Liver (tissue), 9 donors: ENCODE data around the gene PDP2. TPM values are rescaled to one million over a fixed set of nuclear protein-coding genes. Genes with fewer than 3 reads are reported as not detected.

ENCODE experiments used
- DNase-seq: peaks from one replicate; pipeline ENCODE4 v3.0.0-alpha.2; 2017; ENCODE audit warnings: low spot score
- H3K27ac ChIP-seq, 2 donors: one replicate each; pipeline ENCODE4 v1.7.0; 2013; ENCODE audit warnings: inconsistent platforms in 2 of 2, low read length in 2 of 2, control low read depth in 1 of 2, low read depth in 1 of 2, mild to moderate bottlenecking in 1 of 2
- H3K27me3 ChIP-seq, 4 donors: one replicate each; pipeline versions ENCODE4 v1.6.1 to v1.7.0; 2013; ENCODE audit warnings: low read length in 3 of 4, inconsistent platforms in 1 of 4, mild to moderate bottlenecking in 1 of 4, moderate library complexity in 1 of 4; ENCODE audit not compliant: control insufficient read depth in 4 of 4, insufficient read depth in 4 of 4
- H3K36me3 ChIP-seq, 4 donors: one replicate each; pipeline versions ENCODE4 v1.6.1 to v1.7.0; 2013; ENCODE audit warnings: low read length in 3 of 4, mild to moderate bottlenecking in 3 of 4, low read depth in 1 of 4, moderate library complexity in 1 of 4; ENCODE audit not compliant: control insufficient read depth in 4 of 4, insufficient read depth in 3 of 4
- H3K4me1 ChIP-seq, 4 donors: one replicate each; pipeline versions ENCODE4 v1.6.1 to v1.7.0; 2013; ENCODE audit warnings: low read length in 3 of 4, mild to moderate bottlenecking in 3 of 4, moderate library complexity in 1 of 4; ENCODE audit not compliant: control insufficient read depth in 4 of 4, insufficient read depth in 4 of 4
- H3K4me3 ChIP-seq, 3 donors: one replicate each; pipeline versions ENCODE4 v1.6.1 to v1.7.0; 2013; ENCODE audit warnings: low read length in 3 of 3, control low read depth in 1 of 3, low read depth in 1 of 3, mild to moderate bottlenecking in 1 of 3
- H3K9ac ChIP-seq, 2 donors: one replicate each; pipeline ENCODE4 v1.7.0; 2013; ENCODE audit warnings: low read length in 2 of 2, mild to moderate bottlenecking in 2 of 2, moderate library complexity in 2 of 2, control low read depth in 1 of 2, low read depth in 1 of 2
- H3K9me3 ChIP-seq, 4 donors: one replicate each; pipeline versions ENCODE4 v1.6.1 to v1.7.0; 2013; ENCODE audit warnings: low read length in 3 of 4; ENCODE audit not compliant: control insufficient read depth in 4 of 4
- EGR1 ChIP-seq, 2 donors: IDR thresholded peaks; 2 replicates each; pipeline ENCODE4 v1.6.1; 2016 to 2018; ENCODE audit warnings: antibody characterized with exemption in 2 of 2, low read depth in 2 of 2
- FOXA1 ChIP-seq: IDR thresholded peaks from 2 replicates; pipeline ENCODE4 v1.6.1; 2016; ENCODE audit warnings: antibody characterized with exemption
- FOXA2 ChIP-seq: IDR thresholded peaks from 2 replicates; pipeline ENCODE4 v1.6.1; 2016; ENCODE audit warnings: antibody characterized with exemption
- GABPA ChIP-seq, 2 donors: IDR thresholded peaks in 1 of 2; conservative IDR thresholded peaks in 1 of 2; 2 replicates each; pipeline ENCODE4 v1.6.1; 2016; ENCODE audit warnings: antibody characterized with exemption in 2 of 2, mild to moderate bottlenecking in 1 of 2, moderate library complexity in 1 of 2
- HNF4A ChIP-seq, 2 donors: conservative IDR thresholded peaks; 2 replicates each; pipeline ENCODE4 v1.6.1; 2016; ENCODE audit warnings: antibody characterized with exemption in 2 of 2, mild to moderate bottlenecking in 2 of 2
- HNF4G ChIP-seq: IDR thresholded peaks from 2 replicates; pipeline ENCODE4 v1.6.1; 2016; ENCODE audit warnings: antibody characterized with exemption
- JUND ChIP-seq, 2 donors: IDR thresholded peaks; 2 replicates each; pipeline ENCODE4 v1.6.1; 2016; ENCODE audit warnings: antibody characterized with exemption in 2 of 2
- NR2F2 ChIP-seq: IDR thresholded peaks from 2 replicates; pipeline ENCODE4 v1.6.1; 2016; ENCODE audit warnings: antibody characterized with exemption
- RAD21 ChIP-seq, 2 donors: IDR thresholded peaks; 2 replicates each; pipeline ENCODE4 v1.6.1; 2016; ENCODE audit warnings: antibody characterized with exemption in 2 of 2, mild to moderate bottlenecking in 2 of 2
- RXRA ChIP-seq, 2 donors: IDR thresholded peaks; 2 replicates each; pipeline ENCODE4 v1.6.1; 2017 to 2018; ENCODE audit warnings: antibody characterized with exemption in 2 of 2, mild to moderate bottlenecking in 1 of 2
- SP1 ChIP-seq: IDR thresholded peaks from 2 replicates; pipeline ENCODE4 v1.6.1; 2018; ENCODE audit warnings: antibody characterized with exemption, mild to moderate bottlenecking
- TAF1 ChIP-seq: conservative IDR thresholded peaks from 2 replicates; pipeline ENCODE4 v1.6.1; 2016; ENCODE audit warnings: antibody characterized with exemption, mild to moderate bottlenecking
- YY1 ChIP-seq: IDR thresholded peaks from 2 replicates; pipeline ENCODE4 v1.6.1; 2016; ENCODE audit warnings: antibody characterized with exemption, mild to moderate bottlenecking
- WGBS: extraction: QIAGEN DNeasy Blood & Tissue Kit; methylation state at CpG from one replicate; pipeline ENCODE4 v1.1.7; 2013; 5-methylcytosine and 5-hydroxymethylcytosine counted together
- polyA plus RNA-seq, 2 donors: library from polyadenylated mRNA; stranded (reverse) in 1 of 2; unstranded in 1 of 2; fragments of 200-250 nt in 1 of 2; fragments of >200 nt in 1 of 2; fragmentation: Nextera tagmentation in 1 of 2; extraction: Ambion mirVana in 1 of 2; gene quantifications; one replicate each; pipeline versions ENCODE4 v1.2.1 to v1.2.3, GENCODE V29; 2013 to 2015
- total RNA-seq, 2 donors: library from RNA; depleted of rRNA; stranded (reverse); fragments of >200 nt; gene quantifications; one replicate each; pipeline ENCODE4 v1.2.3, GENCODE V29; 2014
- TF ChIP-seq, protein P1 (sequence below): IDR thresholded peaks from 2 replicates; pipeline ENCODE4 v1.6.1; 2016; ENCODE audit warnings: antibody characterized with exemption
- TF ChIP-seq, protein P2 (sequence below): IDR thresholded peaks from 2 replicates; pipeline ENCODE4 v1.6.1; 2016; ENCODE audit warnings: antibody characterized with exemption
- TF ChIP-seq, protein P3 (sequence below): IDR thresholded peaks from 2 replicates; pipeline ENCODE4 v1.6.1; 2016; ENCODE audit warnings: antibody characterized with exemption
- TF ChIP-seq, protein P4 (sequence below): IDR thresholded peaks from 2 replicates; pipeline ENCODE4 v1.6.1; 2016; ENCODE audit warnings: antibody characterized with exemption, mild to moderate bottlenecking
- donor health status: healthy.
- donor health status: healthy.
- donor health status: healthy.
- donor health status: healthy.
- donor health status: healthy.

Gene PDP2
- total and polyA plus RNA-seq, 4 donors, result 2.3 to 9.4 (median 6.1) TPM

DNA sequence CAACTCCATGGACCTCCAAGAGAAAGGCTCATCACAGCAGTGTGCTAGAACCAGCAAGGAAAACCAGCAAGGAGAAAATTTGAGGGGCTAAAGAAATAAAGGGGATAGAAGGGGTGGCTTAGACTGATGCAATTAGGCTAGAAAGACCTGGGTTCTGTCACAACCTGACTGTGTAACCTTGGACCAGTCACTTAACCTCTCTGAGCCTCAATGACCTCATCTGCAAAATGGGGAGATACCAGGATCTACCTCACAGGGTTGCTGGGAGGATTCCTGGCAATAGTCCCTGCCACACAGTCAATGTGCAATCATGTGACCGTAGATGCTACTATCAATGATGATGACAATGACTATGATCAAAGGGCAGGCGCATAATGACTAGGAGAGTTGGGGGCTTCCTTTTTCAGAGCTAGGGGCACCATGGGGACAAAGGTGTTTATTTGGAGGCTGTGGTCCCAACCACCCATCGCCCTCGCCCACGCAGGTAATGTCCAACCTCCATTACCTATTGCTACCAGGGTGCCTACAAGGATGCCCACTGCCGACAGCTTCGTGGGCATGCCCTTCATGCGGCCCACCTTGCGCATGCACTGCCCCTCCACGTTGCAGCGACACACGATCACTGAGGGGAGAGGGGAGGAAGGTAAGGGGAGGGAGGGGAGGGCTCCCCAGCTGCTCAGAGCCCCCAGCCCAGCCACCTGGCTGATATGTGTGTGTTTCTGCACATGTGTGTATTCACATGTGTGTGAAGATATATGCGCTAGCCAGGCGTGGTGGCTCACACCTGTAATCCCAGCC lies 28.6 kb downstream of the PDP2 start:
- H3K4me1 ChIP-seq, result no peaks in the 10 kb centered on the region
- no peaks in the 10 kb centered on the region for H3K27me3 ChIP-seq
- no peak for TF ChIP-seq HNF4G
- no peak for TF ChIP-seq FOXA1
- TF ChIP-seq, protein P1, sequence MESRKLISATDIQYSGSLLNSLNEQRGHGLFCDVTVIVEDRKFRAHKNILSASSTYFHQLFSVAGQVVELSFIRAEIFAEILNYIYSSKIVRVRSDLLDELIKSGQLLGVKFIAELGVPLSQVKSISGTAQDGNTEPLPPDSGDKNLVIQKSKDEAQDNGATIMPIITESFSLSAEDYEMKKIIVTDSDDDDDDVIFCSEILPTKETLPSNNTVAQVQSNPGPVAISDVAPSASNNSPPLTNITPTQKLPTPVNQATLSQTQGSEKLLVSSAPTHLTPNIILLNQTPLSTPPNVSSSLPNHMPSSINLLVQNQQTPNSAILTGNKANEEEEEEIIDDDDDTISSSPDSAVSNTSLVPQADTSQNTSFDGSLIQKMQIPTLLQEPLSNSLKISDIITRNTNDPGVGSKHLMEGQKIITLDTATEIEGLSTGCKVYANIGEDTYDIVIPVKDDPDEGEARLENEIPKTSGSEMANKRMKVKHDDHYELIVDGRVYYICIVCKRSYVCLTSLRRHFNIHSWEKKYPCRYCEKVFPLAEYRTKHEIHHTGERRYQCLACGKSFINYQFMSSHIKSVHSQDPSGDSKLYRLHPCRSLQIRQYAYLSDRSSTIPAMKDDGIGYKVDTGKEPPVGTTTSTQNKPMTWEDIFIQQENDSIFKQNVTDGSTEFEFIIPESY, result no peak
- TF ChIP-seq, protein P2, sequence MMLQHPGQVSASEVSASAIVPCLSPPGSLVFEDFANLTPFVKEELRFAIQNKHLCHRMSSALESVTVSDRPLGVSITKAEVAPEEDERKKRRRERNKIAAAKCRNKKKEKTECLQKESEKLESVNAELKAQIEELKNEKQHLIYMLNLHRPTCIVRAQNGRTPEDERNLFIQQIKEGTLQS, result no peak
- TF ChIP-seq RXRA (IDR thresholded peaks at IDR 0.05), result no peak
- TF ChIP-seq YY1, result no peak
- TF ChIP-seq, protein P3, sequence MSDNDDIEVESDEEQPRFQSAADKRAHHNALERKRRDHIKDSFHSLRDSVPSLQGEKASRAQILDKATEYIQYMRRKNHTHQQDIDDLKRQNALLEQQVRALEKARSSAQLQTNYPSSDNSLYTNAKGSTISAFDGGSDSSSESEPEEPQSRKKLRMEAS, result no peak
- TF ChIP-seq RAD21 (IDR thresholded peaks at IDR 0.05), result no peak
- TF ChIP-seq, protein P4, sequence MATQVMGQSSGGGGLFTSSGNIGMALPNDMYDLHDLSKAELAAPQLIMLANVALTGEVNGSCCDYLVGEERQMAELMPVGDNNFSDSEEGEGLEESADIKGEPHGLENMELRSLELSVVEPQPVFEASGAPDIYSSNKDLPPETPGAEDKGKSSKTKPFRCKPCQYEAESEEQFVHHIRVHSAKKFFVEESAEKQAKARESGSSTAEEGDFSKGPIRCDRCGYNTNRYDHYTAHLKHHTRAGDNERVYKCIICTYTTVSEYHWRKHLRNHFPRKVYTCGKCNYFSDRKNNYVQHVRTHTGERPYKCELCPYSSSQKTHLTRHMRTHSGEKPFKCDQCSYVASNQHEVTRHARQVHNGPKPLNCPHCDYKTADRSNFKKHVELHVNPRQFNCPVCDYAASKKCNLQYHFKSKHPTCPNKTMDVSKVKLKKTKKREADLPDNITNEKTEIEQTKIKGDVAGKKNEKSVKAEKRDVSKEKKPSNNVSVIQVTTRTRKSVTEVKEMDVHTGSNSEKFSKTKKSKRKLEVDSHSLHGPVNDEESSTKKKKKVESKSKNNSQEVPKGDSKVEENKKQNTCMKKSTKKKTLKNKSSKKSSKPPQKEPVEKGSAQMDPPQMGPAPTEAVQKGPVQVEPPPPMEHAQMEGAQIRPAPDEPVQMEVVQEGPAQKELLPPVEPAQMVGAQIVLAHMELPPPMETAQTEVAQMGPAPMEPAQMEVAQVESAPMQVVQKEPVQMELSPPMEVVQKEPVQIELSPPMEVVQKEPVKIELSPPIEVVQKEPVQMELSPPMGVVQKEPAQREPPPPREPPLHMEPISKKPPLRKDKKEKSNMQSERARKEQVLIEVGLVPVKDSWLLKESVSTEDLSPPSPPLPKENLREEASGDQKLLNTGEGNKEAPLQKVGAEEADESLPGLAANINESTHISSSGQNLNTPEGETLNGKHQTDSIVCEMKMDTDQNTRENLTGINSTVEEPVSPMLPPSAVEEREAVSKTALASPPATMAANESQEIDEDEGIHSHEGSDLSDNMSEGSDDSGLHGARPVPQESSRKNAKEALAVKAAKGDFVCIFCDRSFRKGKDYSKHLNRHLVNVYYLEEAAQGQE, result no peak
- TF ChIP-seq SP1, result no peak
- TF ChIP-seq EGR1 (IDR thresholded peaks at IDR 0.05; ENCODE audit: low read depth in 2 of 2), result no peak
- no peak for TF ChIP-seq GABPA (IDR thresholded peaks at IDR 0.05 in 1 of 2, conservative IDR thresholded peaks at IDR 0.05 in 1 of 2)
- TF ChIP-seq FOXA2, result no peak
- TF ChIP-seq HNF4A (conservative IDR thresholded peaks at IDR 0.05), result no peak
- no peak overlapping the region for H3K27ac ChIP-seq
- no peaks in the 10 kb centered on the region for H3K9me3 ChIP-seq
- WGBS, result 94% methylated on average over 14 of the region's 14 CpGs
- H3K4me3 ChIP-seq, result no peak overlapping the region
- no peak for DNase-seq
- H3K36me3 ChIP-seq, result no peaks in the 10 kb centered on the region
- H3K9ac ChIP-seq, result no peak overlapping the region

DNA sequence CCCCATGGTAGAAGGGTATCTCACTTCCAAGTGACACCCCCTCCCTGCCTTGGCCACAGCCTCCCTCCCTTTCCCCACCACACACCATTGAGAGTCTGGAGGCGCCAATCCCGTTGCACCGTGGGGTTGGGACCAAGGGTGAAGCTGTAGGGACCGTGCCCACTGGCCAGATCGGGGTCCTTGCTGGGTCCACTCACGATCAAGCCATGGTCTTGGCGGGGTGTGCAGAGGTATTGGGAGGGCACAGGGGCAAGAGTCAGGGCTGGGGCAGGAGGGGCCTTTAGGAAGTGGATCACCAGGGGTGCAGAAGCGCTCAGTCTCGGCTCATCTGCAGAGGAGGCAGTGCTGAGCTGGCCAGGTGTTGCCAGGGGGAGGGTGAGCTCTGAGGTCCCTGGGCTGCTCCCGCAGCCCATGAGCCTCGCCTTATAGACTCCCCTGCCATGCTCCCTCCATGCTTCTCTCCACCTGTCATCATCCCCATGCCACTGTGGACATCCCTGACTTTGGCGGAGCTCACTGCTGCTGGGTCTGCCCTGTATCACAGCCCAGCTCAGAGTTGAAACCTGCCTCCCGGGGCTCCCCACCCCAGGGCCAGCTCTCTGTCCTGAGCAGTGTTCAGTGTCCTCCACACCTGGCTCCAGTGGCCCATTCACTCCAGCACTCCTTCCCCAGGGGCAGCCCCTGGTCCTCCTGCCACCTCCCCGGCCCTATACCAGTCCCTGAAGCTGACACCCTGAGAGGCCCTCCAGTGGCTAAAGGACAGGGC lies 30.0 kb downstream of the PDP2 start:
- Histone ChIP-seq H3K9ac (no peak overlapping the region), H3K4me1 (no peaks in the 10 kb centered on the region), H3K9me3 (no peaks in the 10 kb centered on the region), H3K4me3 (no peak overlapping the region), H3K27me3 (no peaks in the 10 kb centered on the region), H3K36me3 (no peaks in the 10 kb centered on the region), H3K27ac (no peak overlapping the region)
- DNase-seq, result no peak
- WGBS, result 84% methylated on average over 14 of the region's 14 CpGs
- TF ChIP-seq, protein P2, result no peak
- TF ChIP-seq FOXA2 (no peak), SP1 (no peak), RXRA (IDR thresholded peaks at IDR 0.05) (no peak), HNF4A (conservative IDR thresholded peaks at IDR 0.05) (no peak), TAF1 (no peak), GABPA (IDR thresholded peaks at IDR 0.05 in 1 of 2, conservative IDR thresholded peaks at IDR 0.05 in 1 of 2) (no peak), RAD21 (IDR thresholded peaks at IDR 0.05) (no peak), NR2F2 (no peak), JUND (IDR thresholded peaks at IDR 0.05) (no peak)
- TF ChIP-seq, protein P4, result no peak
- TF ChIP-seq, protein P3, result no peak
